Trophoblast cell (in vitro differentiated cells and primary cell): ENCODE measurements around the gene GAREM1.

Experiments used
- DNase-seq, 2 donors: peaks; one replicate each; pipeline ENCODE4 v3.0.0-alpha.2; 2016
- H2AFZ ChIP-seq: 2 replicates; pipeline ENCODE4 v1.6.1; 2013; ENCODE audit warnings: low read length, moderate library complexity, mild to moderate bottlenecking; ENCODE audit not compliant: insufficient read depth, poor library complexity
- H2AK5ac ChIP-seq: 2 replicates; pipeline ENCODE4 v1.6.1; 2013; ENCODE audit warnings: mild to moderate bottlenecking, low read length
- H2BK120ac ChIP-seq: 2 replicates; pipeline ENCODE4 v1.6.1; 2013; ENCODE audit warnings: low read length, mild to moderate bottlenecking, moderate library complexity; ENCODE audit not compliant: insufficient read depth, poor library complexity
- H2BK12ac ChIP-seq: 2 replicates; pipeline ENCODE4 v1.6.1; 2013; ENCODE audit warnings: mild to moderate bottlenecking, low read length, moderate library complexity
- H2BK5ac ChIP-seq: 2 replicates; pipeline ENCODE4 v1.6.1; 2013; ENCODE audit warnings: low read length, low read depth, moderate library complexity, mild to moderate bottlenecking; ENCODE audit not compliant: poor library complexity
- H3K14ac ChIP-seq: 2 replicates; pipeline ENCODE4 v1.6.1; 2013; ENCODE audit warnings: mild to moderate bottlenecking, low read length
- H3K18ac ChIP-seq: 2 replicates; pipeline ENCODE4 v1.6.1; 2013; ENCODE audit warnings: mild to moderate bottlenecking, low read length
- H3K23ac ChIP-seq: 2 replicates; pipeline ENCODE4 v1.6.1; 2013; ENCODE audit warnings: low read length
- H3K27ac ChIP-seq: 2 replicates; pipeline ENCODE4 v1.5.1; 2013; ENCODE audit warnings: low read depth, mild to moderate bottlenecking, inconsistent platforms, low read length, moderate library complexity
- H3K27me3 ChIP-seq: 2 replicates; pipeline ENCODE4 v1.6.1; 2013; ENCODE audit warnings: inconsistent platforms, mild to moderate bottlenecking, low read length, moderate library complexity; ENCODE audit not compliant: insufficient read depth
- H3K36me3 ChIP-seq, 2 experiments: 1 replicate in 1 of 2; 2 replicates in 1 of 2; pipeline ENCODE4 v1.6.1; 2013; ENCODE audit warnings: low read length in 2 of 2, mild to moderate bottlenecking in 2 of 2, moderate library complexity in 1 of 2; ENCODE audit not compliant: insufficient read depth in 2 of 2, control insufficient read depth in 1 of 2
- H3K4ac ChIP-seq: 2 replicates; pipeline ENCODE4 v1.6.1; 2013; ENCODE audit warnings: low read depth, mild to moderate bottlenecking, low read length, moderate library complexity
- H3K4me1 ChIP-seq, 2 experiments: 1 replicate in 1 of 2; 2 replicates in 1 of 2; pipeline ENCODE4 v1.6.1; 2013; ENCODE audit warnings: low read length in 2 of 2, mild to moderate bottlenecking in 2 of 2, moderate library complexity in 1 of 2; ENCODE audit not compliant: insufficient read depth in 2 of 2, control insufficient read depth in 1 of 2
- H3K4me2 ChIP-seq: 2 replicates; pipeline ENCODE4 v1.6.1; 2013; ENCODE audit warnings: inconsistent platforms, mild to moderate bottlenecking, low read length, moderate library complexity
- H3K4me3 ChIP-seq: 2 replicates; pipeline ENCODE4 v1.5.1; 2013; ENCODE audit warnings: mild to moderate bottlenecking, low read depth, low read length, inconsistent platforms
- H3K79me1 ChIP-seq: one replicate; pipeline ENCODE4 v1.6.1; 2013; ENCODE audit warnings: low read length
- H3K79me2 ChIP-seq: 2 replicates; pipeline ENCODE4 v1.6.1; 2013; ENCODE audit warnings: low read length, mild to moderate bottlenecking; ENCODE audit not compliant: control insufficient read depth, insufficient read depth, poor library complexity
- H3K9ac ChIP-seq: 2 replicates; pipeline ENCODE4 v1.6.1; 2013; ENCODE audit warnings: mild to moderate bottlenecking, low read length
- H3K9me3 ChIP-seq: 2 replicates; pipeline ENCODE4 v1.6.1; 2013; ENCODE audit warnings: low read depth, mild to moderate bottlenecking, control low read depth, inconsistent platforms, low read length; ENCODE audit not compliant: insufficient read depth
- H4K12ac ChIP-seq: 2 replicates; pipeline ENCODE4 v1.6.1; 2013; ENCODE audit warnings: low read depth, mild to moderate bottlenecking, low read length, moderate library complexity
- H4K8ac ChIP-seq: 2 replicates; pipeline ENCODE4 v1.6.1; 2013; ENCODE audit warnings: low read depth, mild to moderate bottlenecking, low read length, moderate library complexity
- H4K91ac ChIP-seq: one replicate; pipeline ENCODE4 v1.6.1; 2013; ENCODE audit warnings: low read depth, mild to moderate bottlenecking, low read length, moderate library complexity
- WGBS: extraction: QIAGEN DNeasy Blood & Tissue Kit; methylation state at CpG from one replicate; pipeline ENCODE4 v1.1.7; 2013; ENCODE audit warnings: missing lambda C conversion rate; ENCODE audit not compliant: insufficient read length, insufficient coverage; ENCODE audit errors: extremely low coverage; 5-methylcytosine and 5-hydroxymethylcytosine counted together

Gene GAREM1

DNA sequence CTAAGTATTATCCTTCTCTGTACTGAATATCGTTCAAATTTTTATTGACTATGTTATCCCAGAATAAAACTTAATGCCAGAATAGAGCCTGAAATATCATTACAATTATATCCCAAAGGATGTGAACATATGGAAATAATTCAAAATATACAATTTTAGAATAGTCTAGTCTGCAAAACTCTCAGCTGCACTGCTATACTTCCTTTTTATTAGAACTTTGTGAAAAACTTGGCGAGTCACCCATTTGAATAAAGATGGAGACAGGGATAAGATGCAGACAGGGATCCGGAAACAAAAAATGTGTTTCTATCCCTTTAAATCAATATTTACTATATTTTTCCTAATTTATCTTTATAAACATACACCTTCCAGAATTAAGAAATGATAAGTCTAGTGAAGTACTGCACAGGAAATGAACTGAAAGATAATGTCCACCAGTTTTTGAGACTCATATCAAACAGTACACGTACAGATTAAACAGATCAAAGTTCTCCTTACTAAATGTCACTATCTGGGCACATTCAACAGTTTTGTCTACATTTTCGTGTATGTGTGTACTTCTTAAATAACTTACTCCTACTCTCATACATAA is 173.0 kb downstream of the GAREM1 start:
- no CpG with 5 or more reads among the region's 5 CpGs for WGBS
- H3K79me2 ChIP-seq = no peaks in the 10 kb centered on the region
- H3K9ac ChIP-seq = no peak overlapping the region
- H4K91ac ChIP-seq = no peak overlapping the region
- no peak overlapping the region for H3K27ac ChIP-seq
- no peak overlapping the region for H4K12ac ChIP-seq
- no peak overlapping the region for H3K4me3 ChIP-seq
- H3K4me1 ChIP-seq = no peaks in the 10 kb centered on the region
- no peaks in the 10 kb centered on the region for H3K9me3 ChIP-seq
- H4K8ac ChIP-seq = no peak overlapping the region
- no peak overlapping the region for H3K4me2 ChIP-seq
- H3K14ac ChIP-seq = no peak overlapping the region
- H2BK120ac ChIP-seq = no peak overlapping the region
- no peak overlapping the region for H3K18ac ChIP-seq
- no peak overlapping the region for H2AK5ac ChIP-seq
- H2BK12ac ChIP-seq = no peak overlapping the region
- no peak overlapping the region for H2BK5ac ChIP-seq
- H3K27me3 ChIP-seq = no peaks in the 10 kb centered on the region
- no peak for DNase-seq
- no peak overlapping the region for H2AFZ ChIP-seq
- H3K36me3 ChIP-seq = no peaks in the 10 kb centered on the region
- H3K79me1 ChIP-seq = peaks cover 3% of the 10 kb centered on the region
- no peak overlapping the region for H3K23ac ChIP-seq
- no peak overlapping the region for H3K4ac ChIP-seq

- no peaks in the 10 kb centered on the region for H3K36me3 ChIP-seq
- H3K79me1 ChIP-seq = peaks cover 3% of the 10 kb centered on the region
- no peak overlapping the region for H3K4ac ChIP-seq
- H2BK12ac ChIP-seq = no peak overlapping the region
- no peaks in the 10 kb centered on the region for H3K9me3 ChIP-seq
- no peak overlapping the region for H3K18ac ChIP-seq
- H3K27me3 ChIP-seq = no peaks in the 10 kb centered on the region
- H2BK5ac ChIP-seq = no peak overlapping the region
- H3K4me2 ChIP-seq = no peak overlapping the region
- no peaks in the 10 kb centered on the region for H3K79me2 ChIP-seq
- DNase-seq = no peak
- no peak overlapping the region for H4K91ac ChIP-seq
- no peak overlapping the region for H2AFZ ChIP-seq
- no peak overlapping the region for H2BK120ac ChIP-seq
- whole genome bisulfite sequencing = no CpG with 5 or more reads among the region's 2 CpGs
- H3K27ac ChIP-seq = no peak overlapping the region
- H3K14ac ChIP-seq = no peak overlapping the region
- H3K4me1 ChIP-seq = no peaks in the 10 kb centered on the region
- no peak overlapping the region for H2AK5ac ChIP-seq
- no peak overlapping the region for H3K4me3 ChIP-seq
- H4K8ac ChIP-seq = no peak overlapping the region
- no peak overlapping the region for H3K9ac ChIP-seq
- H3K23ac ChIP-seq = no peak overlapping the region
- no peak overlapping the region for H4K12ac ChIP-seq
Observed at GRCh38 chr18:32296851-32297250, 173.8 kb downstream of the GAREM1 start.

DNA sequence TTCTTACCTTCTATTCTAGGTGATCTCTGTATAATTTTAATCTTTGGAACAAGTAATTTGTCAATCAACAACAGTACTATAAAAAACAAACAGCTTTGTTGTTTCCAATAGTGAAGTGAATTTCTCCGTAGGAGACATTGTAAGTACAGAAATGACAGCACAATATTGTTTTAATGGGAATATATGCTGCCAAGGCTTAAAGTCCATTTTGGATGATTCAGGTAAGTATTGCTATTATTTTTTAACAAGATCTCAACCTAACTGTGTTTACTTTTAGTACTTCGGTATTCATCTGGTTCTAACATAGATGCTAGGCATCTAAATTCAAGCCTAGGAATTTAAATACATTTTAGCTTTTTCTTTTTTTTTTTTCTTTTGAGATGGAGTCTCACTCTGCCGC is 175.1 kb downstream of the GAREM1 start:
- Histone ChIP-seq H3K79me2 (no peaks in the 10 kb centered on the region), H3K27ac (no peak overlapping the region), H2AK5ac (no peak overlapping the region), H3K4me1 (no peaks in the 10 kb centered on the region), H2BK120ac (no peak overlapping the region), H3K4me2 (no peak overlapping the region), H3K9ac (no peak overlapping the region), H3K4me3 (no peak overlapping the region), H2BK12ac (no peak overlapping the region), H3K27me3 (no peaks in the 10 kb centered on the region), H3K18ac (no peak overlapping the region), H2AFZ (no peak overlapping the region), H3K36me3 (no peaks in the 10 kb centered on the region), H4K8ac (no peak overlapping the region), H3K4ac (no peak overlapping the region), H2BK5ac (no peak overlapping the region), H4K12ac (no peak overlapping the region), H3K23ac (no peak overlapping the region), H3K9me3 (no peaks in the 10 kb centered on the region), H3K79me1 (no peaks in the 10 kb centered on the region), H4K91ac (no peak overlapping the region), H3K14ac (no peak overlapping the region)
- WGBS = no CpG with 5 or more reads among the region's 3 CpGs
- DNase-seq = no peak

- Histone ChIP-seq H2BK12ac (no peak overlapping the region), H3K79me2 (no peaks in the 10 kb centered on the region), H3K4me3 (no peak overlapping the region), H3K18ac (no peak overlapping the region), H2AFZ (no peak overlapping the region), H3K9ac (no peak overlapping the region), H3K9me3 (no peaks in the 10 kb centered on the region), H4K8ac (no peak overlapping the region), H4K12ac (no peak overlapping the region), H3K4me1 (no peaks in the 10 kb centered on the region), H2AK5ac (no peak overlapping the region), H3K14ac (no peak overlapping the region), H2BK120ac (no peak overlapping the region), H3K4ac (no peak overlapping the region), H3K4me2 (no peak overlapping the region), H3K79me1 (no peaks in the 10 kb centered on the region), H3K27me3 (no peaks in the 10 kb centered on the region), H4K91ac (no peak overlapping the region), H2BK5ac (no peak overlapping the region), H3K27ac (no peak overlapping the region), H3K36me3 (no peaks in the 10 kb centered on the region), H3K23ac (no peak overlapping the region)
- WGBS = no CpG with 5 or more reads among the region's 2 CpGs
- DNase-seq = no peak
Observed at GRCh38 chr18:32293107-32293506, 177.6 kb downstream of the GAREM1 start.
